GM12874 (cell line): ENCODE measurements around the gene TSPAN16.

Experiments
- CTCF ChIP-seq: IDR thresholded peaks from 2 replicates; pipeline ENCODE4 v1.5.1; 2011; ENCODE audit warnings: low read depth, mild to moderate bottlenecking, control low read depth, low read length, moderate library complexity; ENCODE audit not compliant: insufficient read depth

The TSPAN16 gene

GRCh38 chr19:11252665-11253355 is 43.1 kb upstream of the TSPAN16 start:
- no peak for TF ChIP-seq CTCF

DNA sequence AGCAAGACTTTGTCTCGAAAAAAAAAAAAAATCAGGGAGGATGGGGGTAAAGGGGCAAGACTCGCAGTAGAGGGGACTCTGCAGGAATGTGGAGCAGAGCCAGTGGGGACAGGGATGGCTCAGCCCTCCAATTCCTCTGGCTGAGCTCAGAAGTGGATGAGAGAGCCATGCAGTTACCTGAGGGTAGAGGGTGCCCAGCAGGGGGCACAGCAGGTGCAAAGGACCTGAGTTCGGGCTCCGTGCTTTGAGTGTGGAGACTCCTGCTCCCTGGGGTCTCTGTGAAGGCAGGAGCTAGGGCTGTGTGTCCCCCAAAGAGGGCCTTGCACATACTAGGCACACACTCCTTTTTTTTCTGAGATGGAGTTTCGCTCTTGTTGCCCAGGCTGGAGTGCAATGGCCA is 41.3 kb upstream of the TSPAN16 start:
- peak; percentile 35; the same call in 1 of the 2 replicates for TF ChIP-seq CTCF

DNA sequence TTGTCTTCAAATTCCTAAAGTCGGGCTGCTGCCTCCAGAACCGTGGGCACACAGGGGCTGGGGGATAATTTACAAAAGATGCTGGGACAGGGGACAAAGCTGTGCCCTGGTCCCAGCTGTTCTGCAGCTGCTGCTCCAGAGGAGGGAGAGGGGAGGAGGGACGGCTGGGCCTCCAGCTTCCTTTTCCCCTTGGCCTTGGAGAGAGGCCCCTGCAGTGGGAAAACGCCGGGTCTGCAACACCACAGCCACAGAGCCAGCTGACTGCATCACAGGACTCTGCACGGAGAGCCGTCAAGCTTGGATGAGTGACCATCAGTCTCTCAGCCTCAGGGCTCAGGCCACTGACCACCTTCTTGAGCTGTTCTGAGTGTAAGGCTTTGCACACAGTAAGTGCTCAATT is 39.8 kb upstream of the TSPAN16 start:
- TF ChIP-seq CTCF = no peak

- TF ChIP-seq CTCF = no peak
These were observed 38.0 kb upstream of the TSPAN16 start for GRCh38 chr19:11257846-11258380.

DNA sequence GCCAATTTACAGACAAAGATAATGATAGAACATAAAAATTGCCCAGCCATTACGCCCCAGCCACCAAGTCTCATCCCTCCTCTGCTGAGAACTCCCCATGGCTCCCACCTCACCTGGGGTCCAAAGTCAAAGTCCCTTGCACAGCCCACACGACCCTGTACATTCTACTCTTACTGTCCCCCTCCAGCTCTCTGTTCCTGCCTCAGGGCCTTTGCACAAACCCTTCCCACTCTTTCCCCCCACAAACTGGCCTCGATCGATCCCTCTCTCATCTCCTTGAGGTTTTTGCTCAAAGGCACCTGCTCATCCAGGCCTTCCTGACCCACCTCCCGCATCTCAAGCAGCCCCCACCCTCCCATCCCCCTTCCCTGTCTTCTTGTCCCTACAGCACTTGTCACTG is 35.0 kb upstream of the TSPAN16 start:
- TF ChIP-seq CTCF = no peak

- TF ChIP-seq CTCF = no peak
These were observed 34.5 kb upstream of the TSPAN16 start for GRCh38 chr19:11261431-11261970.

- TF ChIP-seq CTCF = peak; percentile 59
These were observed 33.8 kb upstream of the TSPAN16 start, which contains the start of gene DOCK6 for GRCh38 chr19:11261971-11262839. Gene DOCK6, minus strand, starts transcription at chr19:11262524. Its CDS starts 84 bp downstream, at chr19:11262440.
